HepG2 (cell line): ENCODE results near the gene PSMB11. TPM values are rescaled to one million over a fixed set of nuclear protein-coding genes. Genes with fewer than 3 reads are reported as not detected.

Experiments
- FOXC1 ChIP-seq: sonication (generic); formaldehyde crosslinking; IDR thresholded peaks from 2 replicates; pipeline ENCODE4 v1.8.0; 2022; ENCODE audit warnings: mild to moderate bottlenecking, missing genetic modification reagents, borderline replicate concordance
- NFE2L1 ChIP-seq: sonication (generic); formaldehyde crosslinking; IDR thresholded peaks from 2 replicates; pipeline ENCODE4 v1.4.0; 2020; ENCODE audit warnings: missing genetic modification reagents, mild to moderate bottlenecking, borderline replicate concordance
- SIX1 ChIP-seq: sonication (generic); formaldehyde crosslinking; IDR thresholded peaks from 2 replicates; pipeline ENCODE4 v1.4.0; 2020; ENCODE audit warnings: missing genetic modification reagents, borderline replicate concordance
- SMAD9 ChIP-seq: sonication (generic); formaldehyde crosslinking; IDR thresholded peaks from 2 replicates; pipeline ENCODE4 v1.5.1; 2020; ENCODE audit warnings: mild to moderate bottlenecking, missing genetic modification reagents
- ZFP90 ChIP-seq: sonication (generic); formaldehyde crosslinking; IDR thresholded peaks from 2 replicates; pipeline ENCODE4 v1.8.0; 2022; ENCODE audit warnings: missing genetic modification reagents, mild to moderate bottlenecking, inconsistent platforms, borderline replicate concordance
- ZFY ChIP-seq: sonication (generic); formaldehyde crosslinking; IDR thresholded peaks from 2 replicates; pipeline ENCODE4 v1.4.0; 2020; ENCODE audit warnings: missing genetic modification reagents
- ZNF367 ChIP-seq: sonication (generic); formaldehyde crosslinking; IDR thresholded peaks from 2 replicates; pipeline ENCODE4 v1.4.0; 2020; ENCODE audit warnings: missing genetic modification reagents, borderline replicate concordance
- ZNF720 ChIP-seq: sonication (generic); formaldehyde crosslinking; IDR thresholded peaks from 2 replicates; pipeline ENCODE4 v1.4.0; 2020; ENCODE audit warnings: missing genetic modification reagents
- ZNF761 ChIP-seq: sonication (generic); formaldehyde crosslinking; conservative IDR thresholded peaks from 2 replicates; pipeline ENCODE4 v1.4.0; 2020; ENCODE audit warnings: mild to moderate bottlenecking, missing genetic modification reagents
- polyA plus RNA-seq, 8 experiments: library from polyadenylated mRNA; depleted of rRNA in 3 of 8; stranded (reverse) in 7 of 8; unstranded in 1 of 8; fragments of >200 nt; fragmentation: Illumina TruSeq in 4 of 8; extraction: Trizol in 4 of 8; gene quantifications; 2 replicates each; pipeline versions ENCODE4 v1.2.1 to v1.2.3, GENCODE V29; 2011 to 2016; ENCODE audit warnings: low read depth in 4 of 8, missing spikeins in 1 of 8, mixed read lengths in 1 of 8; ENCODE audit not compliant: insufficient read depth in 1 of 8
- total RNA-seq, 5 experiments: library from RNA; depleted of rRNA; stranded (reverse); fragments of >200 nt; fragmentation: Illumina TruSeq; extraction: Trizol; gene quantifications; 2 replicates each; pipeline ENCODE4 v1.2.3, GENCODE V29; 2016; ENCODE audit warnings: low read depth in 1 of 5
- TF ChIP-seq, protein P1 (sequence below): sonication (generic); formaldehyde crosslinking; IDR thresholded peaks from 2 replicates; pipeline ENCODE4 v1.5.1; 2020; ENCODE audit warnings: mild to moderate bottlenecking, missing genetic modification reagents, borderline replicate concordance
- TF ChIP-seq, protein P2 (sequence below): sonication (generic); formaldehyde crosslinking; IDR thresholded peaks from 2 replicates; pipeline ENCODE4 v1.4.0; 2020; ENCODE audit warnings: missing genetic modification reagents, borderline replicate concordance
- TF ChIP-seq, protein P3 (sequence below), 2 experiments: sonication (generic) in 1 of 2; formaldehyde crosslinking in 1 of 2; IDR thresholded peaks; 2 replicates each; pipeline versions ENCODE4 v1.4.0 to v1.6.1; 2016 to 2020; ENCODE audit warnings: borderline replicate concordance in 1 of 2, low read depth in 1 of 2, mild to moderate bottlenecking in 1 of 2, missing genetic modification reagents in 1 of 2

Gene PSMB11
- total and polyA plus RNA-seq, 2 of the 13 experiments (the other 11 are each of a cell fraction or from before 2014, with no cell fraction given): not detected

DNA sequence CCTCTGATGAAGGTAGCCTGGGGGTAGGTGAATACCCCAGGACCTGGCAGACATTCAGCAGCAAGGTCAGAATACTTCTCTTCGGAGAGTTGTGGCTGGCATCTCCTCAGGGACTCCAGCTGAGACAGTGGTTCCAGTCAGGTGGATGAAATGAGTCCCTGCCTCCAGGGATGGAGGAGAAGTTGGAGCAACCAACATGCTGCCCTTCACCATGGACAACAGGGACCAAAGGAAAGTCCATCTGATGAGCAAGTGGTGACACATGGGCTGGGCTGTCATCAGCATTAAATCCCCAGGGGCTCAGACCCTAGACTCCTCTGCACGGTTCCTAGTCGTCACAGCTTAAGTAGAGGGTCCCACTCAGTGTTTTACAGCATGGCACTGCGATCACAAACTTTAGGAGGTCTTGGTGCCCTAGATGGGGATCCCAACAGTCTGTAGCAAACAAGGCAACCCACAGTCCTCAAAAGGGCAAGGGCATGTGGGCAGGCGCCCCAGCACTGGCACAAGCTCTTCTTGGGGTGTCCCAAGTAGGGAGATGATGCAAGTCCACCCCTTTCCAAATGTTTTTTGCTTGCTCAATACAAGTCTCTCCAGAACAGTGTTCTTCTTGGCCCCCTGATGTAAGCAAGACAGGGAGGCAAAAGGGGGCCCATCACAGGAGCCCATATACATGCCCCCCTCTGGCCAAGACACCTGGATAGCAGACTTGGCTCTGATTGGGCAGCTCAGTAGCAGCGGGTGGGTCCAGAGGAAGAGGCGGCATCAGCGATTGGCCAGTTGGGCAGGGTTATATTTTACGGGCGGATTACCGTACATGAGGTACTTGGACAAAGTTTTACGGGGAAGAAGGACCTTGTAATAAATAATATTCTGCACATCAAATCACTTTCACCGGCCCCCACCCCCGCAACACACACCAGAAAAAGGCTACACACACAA is 26.1 kb downstream of the PSMB11 start (continued):
- TF ChIP-seq, protein P1, sequence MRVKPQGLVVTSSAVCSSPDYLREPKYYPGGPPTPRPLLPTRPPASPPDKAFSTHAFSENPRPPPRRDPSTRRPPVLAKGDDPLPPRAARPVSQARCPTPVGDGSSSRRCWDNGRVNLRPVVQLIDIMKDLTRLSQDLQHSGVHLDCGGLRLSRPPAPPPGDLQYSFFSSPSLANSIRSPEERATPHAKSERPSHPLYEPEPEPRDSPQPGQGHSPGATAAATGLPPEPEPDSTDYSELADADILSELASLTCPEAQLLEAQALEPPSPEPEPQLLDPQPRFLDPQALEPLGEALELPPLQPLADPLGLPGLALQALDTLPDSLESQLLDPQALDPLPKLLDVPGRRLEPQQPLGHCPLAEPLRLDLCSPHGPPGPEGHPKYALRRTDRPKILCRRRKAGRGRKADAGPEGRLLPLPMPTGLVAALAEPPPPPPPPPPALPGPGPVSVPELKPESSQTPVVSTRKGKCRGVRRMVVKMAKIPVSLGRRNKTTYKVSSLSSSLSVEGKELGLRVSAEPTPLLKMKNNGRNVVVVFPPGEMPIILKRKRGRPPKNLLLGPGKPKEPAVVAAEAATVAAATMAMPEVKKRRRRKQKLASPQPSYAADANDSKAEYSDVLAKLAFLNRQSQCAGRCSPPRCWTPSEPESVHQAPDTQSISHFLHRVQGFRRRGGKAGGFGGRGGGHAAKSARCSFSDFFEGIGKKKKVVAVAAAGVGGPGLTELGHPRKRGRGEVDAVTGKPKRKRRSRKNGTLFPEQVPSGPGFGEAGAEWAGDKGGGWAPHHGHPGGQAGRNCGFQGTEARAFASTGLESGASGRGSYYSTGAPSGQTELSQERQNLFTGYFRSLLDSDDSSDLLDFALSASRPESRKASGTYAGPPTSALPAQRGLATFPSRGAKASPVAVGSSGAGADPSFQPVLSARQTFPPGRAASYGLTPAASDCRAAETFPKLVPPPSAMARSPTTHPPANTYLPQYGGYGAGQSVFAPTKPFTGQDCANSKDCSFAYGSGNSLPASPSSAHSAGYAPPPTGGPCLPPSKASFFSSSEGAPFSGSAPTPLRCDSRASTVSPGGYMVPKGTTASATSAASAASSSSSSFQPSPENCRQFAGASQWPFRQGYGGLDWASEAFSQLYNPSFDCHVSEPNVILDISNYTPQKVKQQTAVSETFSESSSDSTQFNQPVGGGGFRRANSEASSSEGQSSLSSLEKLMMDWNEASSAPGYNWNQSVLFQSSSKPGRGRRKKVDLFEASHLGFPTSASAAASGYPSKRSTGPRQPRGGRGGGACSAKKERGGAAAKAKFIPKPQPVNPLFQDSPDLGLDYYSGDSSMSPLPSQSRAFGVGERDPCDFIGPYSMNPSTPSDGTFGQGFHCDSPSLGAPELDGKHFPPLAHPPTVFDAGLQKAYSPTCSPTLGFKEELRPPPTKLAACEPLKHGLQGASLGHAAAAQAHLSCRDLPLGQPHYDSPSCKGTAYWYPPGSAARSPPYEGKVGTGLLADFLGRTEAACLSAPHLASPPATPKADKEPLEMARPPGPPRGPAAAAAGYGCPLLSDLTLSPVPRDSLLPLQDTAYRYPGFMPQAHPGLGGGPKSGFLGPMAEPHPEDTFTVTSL: no peak
- no peak for TF ChIP-seq ZFY
- 0 out of 2 replicates have a peak, but pooled peaks have one; percentile 1 for TF ChIP-seq FOXC1
- TF ChIP-seq, protein P2, sequence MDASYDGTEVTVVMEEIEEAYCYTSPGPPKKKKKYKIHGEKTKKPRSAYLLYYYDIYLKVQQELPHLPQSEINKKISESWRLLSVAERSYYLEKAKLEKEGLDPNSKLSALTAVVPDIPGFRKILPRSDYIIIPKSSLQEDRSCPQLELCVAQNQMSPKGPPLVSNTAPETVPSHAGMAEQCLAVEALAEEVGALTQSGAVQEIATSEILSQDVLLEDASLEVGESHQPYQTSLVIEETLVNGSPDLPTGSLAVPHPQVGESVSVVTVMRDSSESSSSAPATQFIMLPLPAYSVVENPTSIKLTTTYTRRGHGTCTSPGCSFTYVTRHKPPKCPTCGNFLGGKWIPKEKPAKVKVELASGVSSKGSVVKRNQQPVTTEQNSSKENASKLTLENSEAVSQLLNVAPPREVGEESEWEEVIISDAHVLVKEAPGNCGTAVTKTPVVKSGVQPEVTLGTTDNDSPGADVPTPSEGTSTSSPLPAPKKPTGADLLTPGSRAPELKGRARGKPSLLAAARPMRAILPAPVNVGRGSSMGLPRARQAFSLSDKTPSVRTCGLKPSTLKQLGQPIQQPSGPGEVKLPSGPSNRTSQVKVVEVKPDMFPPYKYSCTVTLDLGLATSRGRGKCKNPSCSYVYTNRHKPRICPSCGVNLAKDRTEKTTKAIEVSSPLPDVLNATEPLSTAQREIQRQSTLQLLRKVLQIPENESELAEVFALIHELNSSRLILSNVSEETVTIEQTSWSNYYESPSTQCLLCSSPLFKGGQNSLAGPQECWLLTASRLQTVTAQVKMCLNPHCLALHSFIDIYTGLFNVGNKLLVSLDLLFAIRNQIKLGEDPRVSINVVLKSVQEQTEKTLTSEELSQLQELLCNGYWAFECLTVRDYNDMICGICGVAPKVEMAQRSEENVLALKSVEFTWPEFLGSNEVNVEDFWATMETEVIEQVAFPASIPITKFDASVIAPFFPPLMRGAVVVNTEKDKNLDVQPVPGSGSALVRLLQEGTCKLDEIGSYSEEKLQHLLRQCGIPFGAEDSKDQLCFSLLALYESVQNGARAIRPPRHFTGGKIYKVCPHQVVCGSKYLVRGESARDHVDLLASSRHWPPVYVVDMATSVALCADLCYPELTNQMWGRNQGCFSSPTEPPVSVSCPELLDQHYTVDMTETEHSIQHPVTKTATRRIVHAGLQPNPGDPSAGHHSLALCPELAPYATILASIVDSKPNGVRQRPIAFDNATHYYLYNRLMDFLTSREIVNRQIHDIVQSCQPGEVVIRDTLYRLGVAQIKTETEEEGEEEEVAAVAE: no peak
- no peak for TF ChIP-seq ZNF367 (CRISPR knock-in tag)
- TF ChIP-seq SIX1 (CRISPR knock-in tag): no peak
- no peak for TF ChIP-seq ZNF720 (CRISPR knock-in tag)
- TF ChIP-seq SMAD9 (CRISPR knock-in tag): no peak
- TF ChIP-seq ZNF761 (CRISPR knock-in tag): no peak
- TF ChIP-seq, protein P3, sequence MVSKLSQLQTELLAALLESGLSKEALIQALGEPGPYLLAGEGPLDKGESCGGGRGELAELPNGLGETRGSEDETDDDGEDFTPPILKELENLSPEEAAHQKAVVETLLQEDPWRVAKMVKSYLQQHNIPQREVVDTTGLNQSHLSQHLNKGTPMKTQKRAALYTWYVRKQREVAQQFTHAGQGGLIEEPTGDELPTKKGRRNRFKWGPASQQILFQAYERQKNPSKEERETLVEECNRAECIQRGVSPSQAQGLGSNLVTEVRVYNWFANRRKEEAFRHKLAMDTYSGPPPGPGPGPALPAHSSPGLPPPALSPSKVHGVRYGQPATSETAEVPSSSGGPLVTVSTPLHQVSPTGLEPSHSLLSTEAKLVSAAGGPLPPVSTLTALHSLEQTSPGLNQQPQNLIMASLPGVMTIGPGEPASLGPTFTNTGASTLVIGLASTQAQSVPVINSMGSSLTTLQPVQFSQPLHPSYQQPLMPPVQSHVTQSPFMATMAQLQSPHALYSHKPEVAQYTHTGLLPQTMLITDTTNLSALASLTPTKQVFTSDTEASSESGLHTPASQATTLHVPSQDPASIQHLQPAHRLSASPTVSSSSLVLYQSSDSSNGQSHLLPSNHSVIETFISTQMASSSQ (IDR thresholded peaks at IDR 0.05; ENCODE audit: low read depth): no peak
- TF ChIP-seq, protein P3 (CRISPR knock-in tag; IDR thresholded peaks at IDR 0.05; ENCODE audit: borderline replicate concordance): peak; percentile 11; the same call in 1 of the 2 replicates
- no peak; the same call in 1 of the 2 replicates for TF ChIP-seq ZFP90 (CRISPR knock-in tag)
- 0 out of 2 replicates have a peak, but pooled peaks have one; percentile 3 for TF ChIP-seq NFE2L1 (CRISPR knock-in tag)
